ENCODE data around the gene COL16A1.

Gene COL16A1

DNA sequence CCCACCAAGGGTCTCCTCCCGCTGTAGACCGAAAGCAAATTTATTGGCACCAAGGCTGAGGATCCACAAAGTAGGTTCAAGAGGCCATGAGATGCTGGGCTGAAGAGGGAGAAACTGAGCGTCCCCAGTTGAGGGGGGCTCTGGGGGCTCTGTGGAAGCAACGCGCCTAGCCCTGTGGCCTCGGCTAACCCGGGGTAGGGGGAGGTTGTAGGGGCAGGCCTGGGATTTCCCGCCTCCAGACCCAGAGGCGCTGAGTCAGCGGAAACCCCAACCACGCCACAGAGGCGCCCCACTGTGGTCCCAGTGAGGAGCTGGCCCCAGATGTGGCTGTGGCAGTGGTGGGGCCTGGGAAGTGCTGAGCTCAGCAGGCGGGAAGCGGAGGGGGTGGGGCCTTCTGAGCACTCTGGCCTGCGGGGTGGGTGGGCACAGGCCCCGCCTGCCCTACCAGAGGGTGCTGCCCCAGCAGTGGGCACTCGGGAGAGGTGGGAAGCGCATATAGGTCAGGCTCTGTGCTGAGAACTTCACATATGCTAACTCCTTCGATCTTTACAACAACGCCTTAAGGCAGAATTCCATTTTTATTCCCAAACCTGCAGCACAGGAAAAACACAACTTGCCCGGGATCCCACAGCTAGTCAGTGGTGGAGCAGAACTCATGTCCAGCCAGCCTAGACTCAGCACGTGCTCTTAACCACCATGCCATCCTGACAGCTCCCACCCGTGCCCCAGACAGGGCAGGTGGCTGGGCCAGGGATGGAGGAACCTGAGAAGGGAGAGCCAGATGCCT is 1.5 kb upstream of the COL16A1 start:
- peak in 1 of 2 donors; percentile 71 for DNase-seq

DNA sequence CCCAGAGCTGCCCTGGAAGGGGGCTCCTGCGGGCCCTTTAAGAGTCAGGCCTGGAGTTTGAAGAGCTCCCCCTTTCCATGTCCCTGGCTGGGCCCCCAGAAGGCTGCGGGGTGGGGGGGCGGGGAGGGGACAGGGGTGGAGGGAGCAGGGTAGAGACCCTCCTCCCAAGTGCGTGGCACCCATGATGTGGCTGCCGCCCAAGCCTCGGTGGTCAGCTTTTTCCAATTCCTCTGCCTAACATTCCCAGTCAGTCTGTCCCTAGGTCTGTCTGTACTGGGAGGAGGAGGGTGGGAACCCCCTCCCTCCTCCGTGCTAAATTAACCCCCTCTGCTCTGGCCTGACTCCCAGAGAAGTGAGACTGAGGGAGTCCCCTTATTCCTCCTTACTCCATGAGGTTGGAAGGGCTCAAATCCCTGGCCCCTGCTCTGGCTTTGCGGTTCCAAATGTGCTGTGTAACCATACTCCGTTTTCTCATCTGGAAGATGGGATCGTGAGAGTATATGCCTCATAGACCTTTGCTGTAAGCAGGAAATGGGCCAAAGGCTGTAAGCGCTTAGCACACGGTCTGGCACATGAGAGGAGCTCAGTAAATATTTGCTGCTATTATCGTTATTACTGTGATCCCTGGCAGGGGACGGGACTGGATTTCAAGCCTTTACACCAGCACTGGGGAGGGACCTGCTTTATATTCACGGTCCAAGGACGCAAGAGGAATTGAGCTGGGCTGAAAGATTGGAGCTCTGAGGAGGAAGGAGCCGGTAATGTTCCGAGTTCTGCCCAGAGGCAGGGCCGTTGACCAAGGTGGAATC is 658 bp upstream of the COL16A1 start:
- DNase-seq, result no peak

DNA sequence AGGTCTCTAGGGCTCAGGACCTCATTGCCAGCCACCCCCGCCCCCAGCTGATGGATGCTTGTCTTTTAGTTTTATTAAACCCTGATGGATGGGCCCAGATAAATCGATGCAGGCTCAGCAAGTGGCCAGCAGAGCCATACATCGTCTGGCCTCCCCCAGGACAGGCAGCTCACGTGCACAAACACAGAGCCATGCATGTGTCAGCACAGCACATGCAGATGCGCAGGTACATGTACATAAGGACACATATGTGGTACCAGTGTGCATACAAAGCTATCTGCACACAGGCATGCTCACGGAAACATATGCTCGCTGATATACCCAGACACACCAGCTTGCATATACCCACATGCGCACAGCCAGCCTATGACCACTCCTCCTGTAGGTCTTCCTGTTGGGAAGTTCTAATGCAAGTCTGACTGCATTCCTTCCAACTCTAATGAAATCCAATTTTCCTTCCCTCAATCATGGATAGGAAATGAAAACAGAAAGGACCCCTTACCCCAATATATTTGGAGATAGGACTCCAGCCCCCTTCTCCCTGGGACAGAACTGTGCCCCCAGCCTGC is 897 bp downstream of the COL16A1 start:
- DNase-seq, result no peak

DNA sequence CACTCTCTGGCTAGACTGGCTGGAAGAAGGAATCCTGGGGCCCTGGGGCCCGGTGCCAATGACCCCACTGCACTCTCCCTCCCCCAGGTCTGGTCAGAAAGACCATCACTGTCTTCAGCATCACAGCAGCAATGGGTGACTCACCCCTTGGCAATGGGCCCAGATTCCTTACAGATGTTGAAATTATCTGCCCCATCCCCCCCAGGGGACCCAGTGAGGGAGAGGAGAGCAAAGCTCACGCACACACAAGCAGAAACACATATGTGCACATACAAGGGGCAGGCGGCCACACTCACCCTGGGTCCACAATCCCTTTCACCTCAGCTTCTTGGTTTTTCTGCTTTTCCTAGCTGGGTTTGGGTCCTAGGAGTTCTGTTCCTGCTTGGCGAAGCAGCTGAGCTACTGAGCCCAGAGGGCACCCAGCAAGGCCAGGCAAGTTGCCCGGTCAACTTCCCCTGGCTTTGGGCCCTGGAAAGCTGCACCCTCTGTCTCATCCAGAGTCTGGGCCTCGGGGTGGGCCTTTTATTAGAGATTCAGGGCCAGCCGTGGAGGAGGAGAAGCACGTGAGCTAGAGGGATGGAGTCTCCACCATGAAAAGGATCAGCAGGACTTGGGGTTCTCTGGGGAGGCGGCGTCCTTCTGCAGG is 2.6 kb downstream of the COL16A1 start:
- peak; percentile 84 to 89 for DNase-seq

DNA sequence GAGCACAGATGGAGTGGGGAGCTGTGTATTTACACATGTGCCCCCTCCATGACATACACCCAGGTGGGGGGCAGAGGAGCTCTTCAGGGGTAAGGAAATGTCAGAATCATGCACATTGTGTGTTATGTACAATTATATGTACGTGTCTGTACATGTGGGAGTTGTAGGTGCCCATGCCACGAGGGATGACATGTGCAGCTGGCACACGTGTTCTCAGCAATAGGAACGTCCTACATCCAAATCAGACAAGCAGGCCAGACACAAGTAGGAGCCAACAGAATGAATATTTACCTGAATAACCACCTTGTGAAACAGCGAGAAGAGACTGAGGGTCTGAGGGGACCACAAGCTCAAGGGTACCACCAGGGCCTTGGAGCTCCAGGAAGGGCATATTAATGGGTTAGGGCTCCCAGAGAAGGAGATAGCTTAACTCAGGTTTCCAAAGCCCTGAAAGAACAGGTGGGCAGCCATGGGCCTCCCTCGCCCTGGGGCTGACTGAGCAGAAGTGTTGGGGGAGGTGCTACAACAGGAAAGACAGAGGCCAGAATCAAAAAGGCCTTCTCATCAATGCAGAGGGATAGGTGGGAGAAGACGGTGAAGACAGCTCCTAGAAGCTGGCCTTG is 3.2 kb downstream of the COL16A1 start:
- no peak for DNase-seq

DNA sequence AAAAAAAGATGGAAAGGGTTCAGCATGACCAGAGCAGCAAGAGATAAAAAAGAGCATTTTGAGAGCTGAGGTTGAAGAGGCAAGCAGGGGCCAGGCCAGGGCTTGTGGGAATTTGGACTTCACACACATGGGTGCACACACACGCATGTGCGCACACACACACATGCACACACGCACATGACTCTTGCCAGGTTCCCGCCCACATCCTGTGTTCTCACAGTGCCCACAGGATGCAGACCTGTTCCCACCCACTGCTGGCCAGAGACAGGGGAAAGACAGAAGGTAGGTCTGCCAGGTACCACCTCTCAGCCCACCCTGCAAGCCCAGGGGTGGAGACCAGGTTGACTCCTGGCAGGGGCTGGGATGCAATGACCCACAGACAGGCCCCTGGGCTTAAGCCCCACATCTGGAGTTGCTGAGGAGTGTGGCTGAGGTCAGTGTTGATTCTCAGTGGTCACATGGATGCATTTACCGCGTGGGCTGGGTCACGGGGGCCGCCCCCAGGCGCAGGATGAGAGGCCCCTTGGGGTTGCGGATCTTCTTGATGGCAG is 4.4 kb downstream of the COL16A1 start:
- no peak for DNase-seq

DNA sequence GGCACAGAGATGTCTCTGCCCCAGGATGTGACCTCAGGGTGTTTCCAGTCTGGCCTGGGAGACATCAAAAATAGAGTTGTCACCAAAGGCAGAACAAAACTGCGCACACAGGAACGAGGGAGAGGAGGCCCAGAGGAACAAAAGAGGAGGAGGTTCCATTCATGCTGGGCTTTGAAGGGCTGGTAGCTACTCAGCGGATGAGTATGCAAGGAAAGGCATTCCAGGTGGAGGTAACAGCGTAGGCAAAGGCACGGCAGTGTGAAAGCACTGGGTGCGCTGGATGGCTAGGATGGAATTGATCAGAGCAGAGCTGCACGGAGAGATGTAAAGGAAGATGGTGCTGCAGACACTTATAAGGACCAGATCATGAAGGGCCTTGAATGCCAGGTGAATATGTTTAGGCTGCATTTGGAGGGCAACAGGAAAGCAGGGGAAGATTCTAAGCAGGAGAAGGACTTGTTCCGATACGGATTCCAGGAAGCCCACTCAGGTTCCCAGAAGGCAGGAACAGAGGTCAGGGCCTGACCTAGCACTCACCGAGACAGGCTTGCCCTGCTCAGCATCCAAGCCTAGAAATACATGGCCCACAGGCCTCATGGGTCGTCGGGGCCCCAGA is 6.3 kb downstream of the COL16A1 start:
- DNase-seq, result no peak

DNA sequence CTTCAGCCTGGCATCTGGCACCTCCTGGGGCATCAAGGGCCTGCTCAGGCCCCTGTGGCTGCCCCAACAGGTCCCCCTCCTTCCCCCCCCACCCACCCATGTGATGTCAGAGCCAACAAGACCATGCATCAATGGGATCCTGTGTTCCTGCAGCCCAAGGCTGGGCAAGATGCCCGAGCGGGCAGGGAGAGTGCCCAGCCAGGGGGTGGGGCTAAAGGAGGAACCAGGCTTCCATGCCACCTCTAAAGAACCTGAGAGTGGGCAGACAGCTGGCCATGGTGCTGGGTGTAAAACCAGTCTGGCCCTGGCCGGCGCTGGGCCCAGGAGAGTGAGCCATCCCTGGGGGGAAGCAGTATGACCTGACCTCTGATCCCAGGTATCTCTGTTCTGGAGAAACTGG is 7.6 kb downstream of the COL16A1 start:
- DNase-seq, result peak; percentile 84 to 93

DNA sequence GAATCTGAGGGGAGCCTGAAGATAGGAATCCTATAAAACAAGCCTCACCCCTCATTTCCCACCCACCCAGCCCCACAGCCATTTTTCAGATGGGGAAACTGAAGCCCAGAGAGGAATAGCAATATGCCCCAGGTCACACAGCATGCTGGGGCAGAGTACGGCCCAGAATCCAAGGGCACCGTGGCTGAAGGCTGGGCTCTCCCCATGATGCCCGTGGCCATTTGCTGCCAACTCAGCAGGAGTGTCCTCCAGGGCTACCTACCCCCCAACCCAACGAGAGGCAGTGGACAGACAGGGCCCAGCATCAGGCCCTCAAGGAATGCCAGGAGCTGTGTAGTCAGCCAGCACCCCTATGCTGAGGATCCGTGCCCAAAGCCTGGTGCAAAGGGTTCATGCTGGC is 8.5 kb downstream of the COL16A1 start:
- DNase-seq, result no peak

DNA sequence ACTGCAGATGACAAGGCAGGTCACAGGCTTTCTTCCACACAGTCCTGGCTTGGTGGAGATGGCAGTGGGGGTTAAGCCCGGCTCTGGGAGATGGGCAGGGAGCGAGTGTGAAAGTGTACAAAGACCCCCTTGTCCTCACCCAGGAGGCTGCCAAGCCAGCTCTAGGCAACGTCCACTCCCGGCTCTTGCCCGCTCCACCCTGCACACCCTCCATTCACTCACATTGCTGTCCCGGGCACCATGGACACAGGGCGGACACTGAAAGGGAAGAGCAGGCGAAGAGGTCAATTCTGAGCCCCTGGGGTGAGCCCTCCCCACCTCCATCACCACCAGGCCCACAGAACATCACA is 8.9 kb downstream of the COL16A1 start:
- peak; percentile 90 to 92 for DNase-seq

DNA sequence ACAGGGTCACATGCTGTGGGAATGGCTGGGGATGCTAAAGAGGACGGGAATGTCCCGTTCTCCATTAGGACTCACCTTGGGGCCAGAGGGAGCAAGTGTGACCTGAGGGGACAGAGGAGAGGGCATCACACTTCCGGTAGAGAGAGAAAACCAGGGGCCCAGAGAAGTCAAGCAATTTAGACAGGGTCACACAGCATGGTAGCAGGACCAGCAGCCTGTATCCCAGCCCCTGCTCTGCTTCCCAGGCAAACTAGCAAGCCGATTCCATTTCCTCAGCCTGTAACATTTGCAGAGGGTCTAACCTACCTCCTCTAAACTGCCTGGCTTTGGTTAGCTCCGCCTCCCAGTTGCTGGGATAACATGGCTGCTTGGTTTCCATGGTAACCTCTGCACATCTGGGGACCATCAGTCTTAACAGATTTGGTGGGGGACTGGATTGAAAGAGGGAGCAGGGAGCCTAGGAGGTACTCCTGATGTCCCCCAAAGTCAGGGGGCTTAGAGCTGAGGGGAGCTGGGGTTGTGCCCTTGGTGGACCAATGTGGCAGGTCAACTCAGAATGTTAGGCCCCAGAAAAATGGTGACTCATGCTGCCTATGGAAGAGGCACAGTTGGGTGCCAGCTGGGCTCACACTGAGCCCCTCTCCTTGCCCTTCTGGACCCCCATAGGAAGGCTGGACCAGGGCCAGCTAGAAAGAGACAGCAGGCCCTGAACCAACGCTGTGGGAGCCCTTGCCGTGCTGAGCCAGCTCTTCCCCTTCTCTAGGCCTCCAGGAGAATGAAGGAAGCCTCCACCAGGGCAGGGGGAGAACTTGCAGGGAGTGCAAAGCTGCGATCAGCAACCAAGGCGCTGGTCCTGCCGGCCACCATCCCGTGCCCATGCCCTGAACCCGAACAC is 9.5 kb downstream of the COL16A1 start:
- no peak for DNase-seq

DNA sequence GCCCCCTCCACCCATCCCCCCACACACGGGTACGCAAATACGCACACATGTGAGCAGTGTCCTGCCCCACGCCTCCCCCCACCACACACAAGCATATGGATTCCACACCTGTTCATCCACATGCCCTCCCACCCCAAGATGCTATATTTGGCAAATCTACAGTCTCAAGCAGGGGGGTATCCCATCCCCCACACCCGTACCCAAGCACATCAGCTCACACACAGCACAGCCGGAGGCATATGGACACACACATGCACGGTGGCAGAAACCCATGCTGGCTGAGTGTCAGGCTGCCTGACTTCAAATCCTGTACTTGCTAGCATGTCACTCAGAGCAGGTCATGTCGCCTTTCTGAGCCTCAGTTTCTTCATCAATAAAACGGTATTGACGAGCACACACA is 10.6 kb downstream of the COL16A1 start:
- DNase-seq, result no peak

DNA sequence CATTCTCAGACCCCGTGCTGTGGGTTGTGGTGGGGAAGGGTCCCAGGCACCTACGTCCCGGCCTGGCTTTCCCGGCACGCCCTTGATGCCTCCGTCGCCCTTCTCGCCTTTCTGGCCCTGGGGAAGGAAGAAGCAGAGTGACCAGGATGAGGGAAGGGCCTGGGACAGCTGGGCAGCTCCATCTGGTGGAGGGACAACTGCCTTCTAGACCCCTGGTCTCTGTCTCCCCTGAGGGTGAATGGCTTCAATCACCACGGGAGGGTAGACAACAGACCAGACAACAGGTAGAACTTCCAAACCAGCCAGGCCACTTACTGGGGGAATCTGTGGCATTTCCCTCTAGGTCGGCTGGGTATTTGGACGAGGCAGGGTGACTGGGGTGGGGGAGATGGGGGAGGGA is 11.9 kb downstream of the COL16A1 start:
- no peak for DNase-seq

DNA sequence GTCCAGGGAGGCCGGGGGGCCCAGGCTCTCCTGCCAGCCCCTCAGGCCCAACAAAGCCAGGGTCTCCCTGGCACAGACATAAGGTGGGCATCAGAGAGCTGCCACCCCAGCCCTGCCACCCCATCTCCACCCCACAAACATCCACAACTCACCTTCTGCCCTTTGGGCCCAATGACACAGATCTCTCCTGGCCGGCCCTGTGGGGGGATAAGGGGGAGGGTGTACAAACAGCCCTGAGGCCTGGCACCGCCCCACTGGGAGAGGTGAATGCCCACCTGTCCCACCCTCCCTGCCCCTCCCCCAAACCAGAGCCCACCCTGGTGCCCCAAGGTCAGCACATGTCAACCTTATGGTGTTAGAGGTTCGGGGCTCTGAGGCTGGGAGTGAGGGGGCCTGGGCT is 12.4 kb downstream of the COL16A1 start:
- DNase-seq, result no peak

DNA sequence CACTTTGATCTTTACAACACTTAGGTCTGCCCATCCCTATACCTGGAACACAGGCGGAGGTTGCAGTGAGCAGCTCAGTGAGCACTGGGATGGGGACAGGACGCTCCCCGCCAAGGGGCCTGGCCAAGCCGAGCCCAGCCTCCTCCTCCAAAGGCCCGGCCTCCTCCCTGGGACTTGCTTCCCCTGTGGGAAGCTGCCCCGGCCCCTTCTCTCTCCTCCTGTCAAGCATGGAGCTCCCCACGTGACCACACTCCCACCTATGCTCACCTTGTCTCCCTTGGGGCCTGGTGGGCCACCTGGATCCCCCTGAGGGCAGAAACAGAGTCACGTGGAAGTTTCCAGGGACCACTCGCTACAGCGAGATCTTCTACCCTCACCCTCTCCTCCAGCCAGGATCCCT is 12.9 kb downstream of the COL16A1 start:
- no peak for DNase-seq

DNA sequence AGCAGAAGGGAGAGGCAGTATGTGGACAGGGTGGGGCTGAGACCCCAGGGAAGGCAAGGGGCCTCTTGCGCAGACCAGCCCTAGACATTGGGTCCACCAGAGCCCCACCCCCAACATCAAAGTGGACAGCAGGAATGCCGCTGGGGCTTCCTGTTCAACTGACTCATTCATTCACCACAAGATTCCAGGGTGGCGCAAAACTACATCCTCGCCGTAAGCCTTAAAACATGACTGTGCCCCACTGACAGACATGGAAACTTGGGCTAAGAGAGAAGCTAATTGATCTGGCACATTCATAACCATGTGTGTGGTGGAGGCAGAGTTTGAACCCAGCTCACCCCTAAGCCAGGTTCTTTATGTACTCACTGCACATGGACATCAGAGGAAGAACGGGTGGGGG is 14.0 kb downstream of the COL16A1 start:
- DNase-seq, result no peak

DNA sequence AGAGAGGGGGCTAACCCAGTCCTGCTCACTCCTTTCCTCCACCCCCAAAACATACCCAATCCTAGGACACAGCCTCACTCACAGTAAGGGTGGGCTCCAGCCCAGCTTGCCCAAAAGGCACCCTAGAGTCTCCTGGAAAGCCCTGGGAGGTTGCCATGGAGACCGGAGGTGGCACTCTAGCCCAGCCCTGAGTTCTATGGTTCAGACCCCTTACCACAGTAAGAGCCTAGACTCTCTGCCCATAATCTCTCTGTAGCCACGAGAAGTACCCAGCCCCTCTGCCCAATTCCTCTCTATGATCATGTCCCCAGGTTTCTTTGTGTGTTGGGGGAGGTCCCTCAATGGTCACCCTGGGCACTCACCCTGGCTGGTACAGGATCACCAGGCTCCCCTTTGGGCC is 14.4 kb downstream of the COL16A1 start:
- DNase-seq, result no peak

DNA sequence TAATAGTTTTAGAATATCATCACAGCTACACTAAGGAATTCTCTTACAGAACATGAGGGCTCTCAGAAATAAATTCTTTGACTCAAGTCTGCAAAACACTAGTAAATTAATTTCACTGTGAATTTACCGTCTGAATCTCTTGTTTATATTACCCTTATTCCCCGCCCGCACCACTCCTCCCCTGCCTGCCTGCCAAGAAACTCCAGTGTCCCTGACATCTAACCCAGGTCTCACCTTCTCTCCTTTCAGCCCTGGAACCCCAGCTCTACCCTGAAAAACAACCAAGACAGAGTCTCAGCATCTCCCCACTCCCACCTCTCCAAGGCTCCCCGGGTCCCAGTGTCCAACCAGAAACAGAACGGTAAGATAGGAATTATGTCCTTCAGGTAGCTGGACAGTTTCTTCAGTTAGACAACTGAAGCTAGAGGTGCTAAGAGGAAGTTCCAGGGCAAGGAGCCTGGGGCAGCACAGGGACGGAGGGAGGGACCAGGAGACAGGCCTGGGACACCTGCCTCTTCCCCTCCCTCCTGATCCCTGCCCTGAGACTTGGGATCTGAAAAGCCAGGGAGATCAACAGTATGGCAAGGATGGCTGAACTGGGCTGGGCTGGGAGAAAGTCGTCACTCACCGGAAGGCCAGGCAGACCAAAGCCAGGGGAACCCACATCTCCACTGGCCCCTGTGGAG is 15.4 kb downstream of the COL16A1 start:
- no peak for DNase-seq

DNA sequence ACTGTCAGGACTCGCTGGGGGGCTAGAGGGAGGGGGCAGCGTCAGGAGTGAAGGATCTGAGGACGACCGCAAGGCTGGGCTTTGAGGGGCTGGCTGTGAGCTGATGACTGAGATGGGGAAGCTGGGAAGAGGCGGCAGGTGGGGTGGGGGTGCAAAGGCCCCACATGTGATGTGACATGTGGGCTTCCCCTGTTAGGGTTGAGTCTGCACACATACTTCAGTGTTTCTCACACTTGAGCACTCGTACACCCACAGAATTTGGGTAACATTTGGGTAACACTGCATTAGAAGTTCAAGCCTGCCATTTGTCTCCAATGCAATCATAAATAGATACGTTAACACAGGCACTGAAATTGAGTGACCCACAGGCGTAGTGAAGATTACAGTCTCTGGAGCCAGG is 16.2 kb downstream of the COL16A1 start:
- no peak for DNase-seq

DNA sequence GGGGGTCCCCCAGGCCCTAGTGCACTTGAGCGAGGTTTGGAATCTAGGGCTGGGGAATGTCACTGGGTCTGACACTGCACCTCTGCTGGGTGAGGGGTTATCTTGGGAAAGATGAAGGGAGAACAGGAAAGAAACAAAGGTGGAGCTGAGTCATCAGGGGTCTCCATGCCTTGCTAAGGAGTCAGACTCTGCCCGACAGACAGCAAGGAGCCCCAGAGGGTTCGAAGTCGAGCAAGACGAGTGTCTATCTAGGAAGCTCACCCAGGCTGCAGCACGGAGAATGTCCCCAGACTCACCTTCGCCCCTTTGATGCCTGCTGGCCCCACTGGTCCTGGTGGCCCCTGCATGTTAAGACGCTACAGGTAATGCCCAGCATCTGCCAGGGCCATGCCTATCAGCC is 18.0 kb downstream of the COL16A1 start:
- no peak for DNase-seq

DNA sequence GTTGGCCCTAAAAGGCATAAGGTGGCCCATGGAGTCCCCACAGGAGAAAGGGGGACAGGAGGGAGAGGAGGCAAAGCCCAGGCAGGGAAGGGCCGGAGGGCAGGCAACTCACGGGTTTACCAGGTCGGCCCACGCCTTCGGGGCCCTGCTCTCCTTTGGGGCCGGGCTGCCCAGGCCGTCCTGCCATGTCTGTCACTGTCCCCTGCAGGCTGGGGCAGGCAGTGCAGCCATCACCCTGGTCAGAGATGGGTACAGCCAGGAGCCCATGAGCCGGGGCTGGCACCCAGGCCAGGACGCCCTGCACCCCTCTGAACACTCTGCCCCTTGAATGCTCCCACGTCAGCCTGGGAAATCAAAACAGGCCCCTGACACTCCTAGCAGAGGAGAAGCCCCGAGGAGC is 19.8 kb downstream of the COL16A1 start:
- DNase-seq, result no peak

All from hippocampal formation (tissue), 2 donors.